Natural killer cell treated with Interleukin-12 subunit alpha and Interleukin-12 subunit beta and Interleukin-15 and Interleukin-18, amount 100 ng/mL, for 72 hours (primary cell): ENCODE results near the gene DNAAF8. TPM values are rescaled to one million over a fixed set of nuclear protein-coding genes. Genes with fewer than 3 reads are reported as not detected.
A peak's percentile ranks its signal among the peaks of the same experiment; 100 is the strongest.

Source experiments
- ATAC-seq, 2 donors: fragments of 150-1000 bp; cut with Tn5 transposase in 1 of 2; sonication (Bioruptor Pico), chemical (Tn5 transposase) in 1 of 2; 2 replicates each; pipeline ENCODE4 v1.10.0; 2021
- DNase-seq: peaks from one replicate; pipeline ENCODE4 v3.0.0; 2022; ENCODE audit warnings: low spot score
- H3K27ac Mint-ChIP-seq, 2 donors: 1 replicate in 1 of 2; 2 replicates in 1 of 2; pipeline ENCODE4 v1.8.0; 2022; ENCODE audit warnings: mixed read lengths in 2 of 2, mild to moderate bottlenecking in 1 of 2, moderate library complexity in 1 of 2
- H3K27me3 Mint-ChIP-seq, 2 donors: 1 replicate in 1 of 2; 2 replicates in 1 of 2; pipeline ENCODE4 v1.8.0; 2022; ENCODE audit warnings: mixed read lengths in 2 of 2
- H3K36me3 Mint-ChIP-seq: one replicate; pipeline ENCODE4 v1.8.0; 2022; ENCODE audit warnings: mixed read lengths
- H3K4me1 Mint-ChIP-seq, 2 donors: 1 replicate in 1 of 2; 2 replicates in 1 of 2; pipeline ENCODE4 v1.8.0; 2022; ENCODE audit warnings: low read depth in 2 of 2, mixed read lengths in 2 of 2, mild to moderate bottlenecking in 1 of 2
- H3K4me3 Mint-ChIP-seq: one replicate; pipeline ENCODE4 v1.8.0; 2022; ENCODE audit warnings: mixed read lengths
- H3K9me3 Mint-ChIP-seq: 2 replicates; pipeline ENCODE4 v1.8.0; 2022; ENCODE audit warnings: mixed read lengths
- total RNA-seq, 2 donors: library from RNA; stranded (reverse); gene quantifications; one replicate each; pipeline ENCODE4 v1.2.3, GENCODE V29; 2022

The DNAAF8 gene
- total RNA-seq, 2 donors from 2014 or later = 0.53 TPM; not detected in 1

- Mint-ChIP-seq H3K27me3 (no peaks in the 10 kb centered on the region), H3K4me3 (no peak overlapping the region), H3K27ac (no peak overlapping the region), H3K36me3 (no peaks in the 10 kb centered on the region), H3K9me3 (no peaks in the 10 kb centered on the region), H3K4me1 (peaks cover 0 to 3% of the 10 kb centered on the region in 2 donors)
- ATAC-seq = no peak
- peak; percentile 51 for DNase-seq
Measured at GRCh38 chr16:4795828-4796572, 61.7 kb downstream of the DNAAF8 start.

- Mint-ChIP-seq H3K4me1 (peaks cover 0 to 3% of the 10 kb centered on the region in 2 donors), H3K4me3 (no peak overlapping the region), H3K9me3 (no peaks in the 10 kb centered on the region), H3K27ac (no peak overlapping the region), H3K36me3 (no peaks in the 10 kb centered on the region), H3K27me3 (no peaks in the 10 kb centered on the region)
- no peak for ATAC-seq
- DNase-seq = peak; percentile 46
Measured at GRCh38 chr16:4796982-4797804, 62.9 kb downstream of the DNAAF8 start.

GRCh38 chr16:4797805-4798252 is 63.5 kb downstream of the DNAAF8 start:
- H3K4me3 Mint-ChIP-seq = no peak overlapping the region
- DNase-seq (peak; percentile 56), ATAC-seq (no peak)
- no peak overlapping the region for H3K27ac Mint-ChIP-seq
- H3K36me3 Mint-ChIP-seq = no peaks in the 10 kb centered on the region
- no peaks in the 10 kb centered on the region for H3K9me3 Mint-ChIP-seq
- H3K4me1 Mint-ChIP-seq = peaks cover 0 to 3% of the 10 kb centered on the region in 2 donors
- H3K27me3 Mint-ChIP-seq = no peaks in the 10 kb centered on the region

GRCh38 chr16:4798456-4798855 is 64.1 kb downstream of the DNAAF8 start:
- ATAC-seq = no peak
- DNase-seq = peak; percentile 32

More at GRCh38 chr16:4798456-4798855, 64.1 kb downstream of the DNAAF8 start:
- H3K27me3 Mint-ChIP-seq = no peaks in the 10 kb centered on the region
- no peak overlapping the region for H3K27ac Mint-ChIP-seq
- no peak overlapping the region for H3K4me3 Mint-ChIP-seq
- H3K9me3 Mint-ChIP-seq = no peaks in the 10 kb centered on the region
- peaks cover 0 to 3% of the 10 kb centered on the region in 2 donors for H3K4me1 Mint-ChIP-seq
- H3K36me3 Mint-ChIP-seq = no peaks in the 10 kb centered on the region

Other genes starting within 250 kb of the DNAAF8 start
- gene CDIP1, start 195.8 kb upstream of the DNAAF8 start, total RNA-seq = 10 to 100 TPM; 24.5 to 28.2 TPM
- gene C16orf96, start 178.2 kb upstream of the DNAAF8 start, total RNA-seq = not detected
- 10 to 100 TPM; 17.4 to 27.9 TPM for gene UBALD1, start 119.6 kb upstream of the DNAAF8 start, total RNA-seq
- 100 to 1,000 TPM in 1 of 2 donors, 10 to 100 TPM in 1; 86.9 to 105 TPM for gene MGRN1, start 109.7 kb upstream of the DNAAF8 start, total RNA-seq
- 10 to 100 TPM; 37.3 to 57.0 TPM for gene NUDT16L1, start 41.0 kb upstream of the DNAAF8 start, total RNA-seq
- 10 to 100 TPM; 19.0 to 39.1 TPM for gene ANKS3, start 266 bp upstream of the DNAAF8 start, total RNA-seq
- 10 to 100 TPM; 12.2 to 20.9 TPM for gene ZNF500, start 32.6 kb downstream of the DNAAF8 start, total RNA-seq
- gene SEPTIN12, start 53.8 kb downstream of the DNAAF8 start, total RNA-seq = not detected
- gene SMIM22, start 60.8 kb downstream of the DNAAF8 start, total RNA-seq = not detected
- 1 to 10 TPM; 3.8 to 7.1 TPM for gene ROGDI, start 68.1 kb downstream of the DNAAF8 start, total RNA-seq
- 100 to 1,000 TPM; 126 to 156 TPM for gene GLYR1, start 112.8 kb downstream of the DNAAF8 start, total RNA-seq
- gene UBN1, start 112.9 kb downstream of the DNAAF8 start, total RNA-seq = 10 to 100 TPM; 43.8 to 55.9 TPM
- gene PPL, start 202.6 kb downstream of the DNAAF8 start, total RNA-seq = not detected
- gene SEC14L5, start 223.8 kb downstream of the DNAAF8 start, total RNA-seq = not detected